ENCODE measurements around the gene SLC6A6.

Gene SLC6A6

DNA sequence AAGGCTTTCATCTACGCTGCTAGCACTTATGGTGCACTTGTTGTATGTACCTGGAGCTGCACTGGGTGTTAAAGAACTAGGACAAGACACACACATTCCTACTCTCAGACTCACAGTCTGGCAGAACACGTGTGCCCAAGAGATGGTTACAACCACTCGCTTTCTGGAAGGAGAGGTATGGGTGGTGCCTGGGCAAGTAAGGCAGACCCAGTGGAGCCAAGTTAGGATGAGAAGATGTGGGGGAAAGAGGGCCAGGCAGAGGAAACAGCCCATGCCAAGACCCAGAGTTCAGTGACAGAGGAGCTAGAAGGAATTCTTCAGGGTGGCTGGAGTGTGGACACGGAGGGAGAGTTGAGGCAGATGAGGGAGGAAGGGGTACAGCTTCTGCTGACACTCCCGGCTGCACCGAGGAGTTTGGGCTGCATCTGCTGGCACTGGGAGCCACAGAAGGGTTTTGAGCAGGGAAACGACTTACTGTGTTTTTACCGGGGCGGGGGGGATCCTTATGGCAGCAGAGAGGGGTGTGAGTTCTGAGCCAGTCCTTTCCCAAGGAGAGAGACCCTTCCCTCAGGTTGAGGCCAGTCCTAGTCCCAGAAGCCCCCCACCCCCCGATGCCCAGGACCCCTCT is 78.7 kb downstream of the SLC6A6 start:
- no peaks in the 10 kb centered on the region for H3K4me1 ChIP-seq (ENCODE audit: control insufficient read depth, insufficient read depth, low read length)
- H3K9me3 ChIP-seq (ENCODE audit: control insufficient read depth, insufficient read depth, low read length) = no peaks in the 10 kb centered on the region
- H3K27me3 ChIP-seq (ENCODE audit: control insufficient read depth, insufficient read depth, low read length) = no peaks in the 10 kb centered on the region
- no peak overlapping the region for H3K9ac ChIP-seq (ENCODE audit: low read depth, low read length)
- no peak overlapping the region for H3K4me3 ChIP-seq (ENCODE audit: low read depth, low read length)
- peaks cover 48% of the 10 kb centered on the region for H3K36me3 ChIP-seq (ENCODE audit: control insufficient read depth, insufficient read depth, low read length)

DNA sequence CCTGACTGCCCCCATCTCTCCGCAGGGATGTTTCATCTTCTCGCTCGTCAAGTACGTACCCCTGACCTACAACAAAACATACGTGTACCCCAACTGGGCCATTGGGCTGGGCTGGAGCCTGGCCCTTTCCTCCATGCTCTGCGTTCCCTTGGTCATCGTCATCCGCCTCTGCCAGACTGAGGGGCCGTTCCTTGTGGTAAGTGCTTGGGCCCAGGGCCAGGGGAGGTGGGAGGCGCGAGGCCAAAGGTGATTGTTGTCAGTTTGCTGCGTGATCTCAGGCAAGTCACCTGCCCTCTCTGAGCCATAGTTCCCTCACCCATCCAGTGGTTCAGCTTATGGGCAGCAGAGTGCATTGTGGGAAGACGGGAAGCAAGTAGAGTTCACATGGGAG is 79.2 kb downstream of the SLC6A6 start:
- H3K9me3 ChIP-seq (ENCODE audit: control insufficient read depth, insufficient read depth, low read length) = no peaks in the 10 kb centered on the region
- H3K9ac ChIP-seq (ENCODE audit: low read depth, low read length) = no peak overlapping the region
- no peaks in the 10 kb centered on the region for H3K27me3 ChIP-seq (ENCODE audit: control insufficient read depth, insufficient read depth, low read length)
- H3K36me3 ChIP-seq (ENCODE audit: control insufficient read depth, insufficient read depth, low read length) = peaks cover 48% of the 10 kb centered on the region
- no peaks in the 10 kb centered on the region for H3K4me1 ChIP-seq (ENCODE audit: control insufficient read depth, insufficient read depth, low read length)
- H3K4me3 ChIP-seq (ENCODE audit: low read depth, low read length) = no peak overlapping the region

DNA sequence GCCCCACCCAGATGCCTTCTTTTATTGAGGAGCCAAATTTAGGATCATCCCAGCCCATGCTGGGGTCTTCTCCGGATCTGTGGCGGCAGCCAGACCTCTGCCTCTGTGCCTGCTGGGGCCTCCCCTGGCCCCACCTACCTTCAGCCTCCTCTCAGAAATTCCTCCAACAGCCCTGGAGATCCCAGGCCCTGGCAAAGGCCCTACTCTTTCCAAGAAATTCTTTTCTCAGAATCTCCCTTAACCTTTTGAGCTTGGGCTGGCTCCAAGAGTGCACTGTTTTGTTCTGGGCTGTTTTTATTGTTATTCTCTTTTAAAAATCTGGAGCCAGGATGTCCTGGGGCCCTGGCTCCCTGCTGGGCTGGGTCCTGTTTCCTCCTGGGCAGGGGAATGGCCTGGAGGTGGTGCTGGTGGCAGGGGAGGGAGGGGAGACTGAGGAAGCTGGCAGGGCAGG is 79.9 kb downstream of the SLC6A6 start:
- no peak overlapping the region for H3K4me3 ChIP-seq (ENCODE audit: low read depth, low read length)
- H3K27me3 ChIP-seq (ENCODE audit: control insufficient read depth, insufficient read depth, low read length) = no peaks in the 10 kb centered on the region
- H3K9ac ChIP-seq (ENCODE audit: low read depth, low read length) = no peak overlapping the region
- peaks cover 45% of the 10 kb centered on the region for H3K36me3 ChIP-seq (ENCODE audit: control insufficient read depth, insufficient read depth, low read length)
- no peaks in the 10 kb centered on the region for H3K4me1 ChIP-seq (ENCODE audit: control insufficient read depth, insufficient read depth, low read length)
- H3K9me3 ChIP-seq (ENCODE audit: control insufficient read depth, insufficient read depth, low read length) = no peaks in the 10 kb centered on the region

DNA sequence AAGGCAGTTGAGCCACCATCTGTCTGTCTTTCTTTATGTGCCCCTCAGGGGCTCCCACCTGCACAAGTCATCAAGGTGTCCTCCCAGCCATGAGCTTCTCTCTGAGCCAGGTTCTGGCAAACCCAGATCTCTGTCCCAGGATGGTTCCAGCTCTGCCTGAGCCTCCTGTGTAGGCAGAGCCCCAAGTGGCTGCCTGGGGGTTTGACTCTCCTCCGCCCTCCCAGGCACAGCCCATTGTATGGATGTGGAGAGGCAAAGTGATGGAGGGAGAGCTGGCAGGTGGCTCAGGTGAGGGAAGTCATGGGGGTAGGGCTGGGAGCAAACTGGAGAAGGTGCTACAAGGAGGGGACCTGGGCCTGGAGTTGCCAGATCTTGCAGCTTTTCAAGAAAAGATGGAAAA is 80.9 kb downstream of the SLC6A6 start:
- Histone ChIP-seq H3K36me3 (ENCODE audit: control insufficient read depth, insufficient read depth, low read length) (peaks cover 38% of the 10 kb centered on the region), H3K9me3 (ENCODE audit: control insufficient read depth, insufficient read depth, low read length) (no peaks in the 10 kb centered on the region), H3K27me3 (ENCODE audit: control insufficient read depth, insufficient read depth, low read length) (no peaks in the 10 kb centered on the region), H3K9ac (ENCODE audit: low read depth, low read length) (no peak overlapping the region), H3K4me3 (ENCODE audit: low read depth, low read length) (no peak overlapping the region), H3K4me1 (ENCODE audit: control insufficient read depth, insufficient read depth, low read length) (no peaks in the 10 kb centered on the region)

DNA sequence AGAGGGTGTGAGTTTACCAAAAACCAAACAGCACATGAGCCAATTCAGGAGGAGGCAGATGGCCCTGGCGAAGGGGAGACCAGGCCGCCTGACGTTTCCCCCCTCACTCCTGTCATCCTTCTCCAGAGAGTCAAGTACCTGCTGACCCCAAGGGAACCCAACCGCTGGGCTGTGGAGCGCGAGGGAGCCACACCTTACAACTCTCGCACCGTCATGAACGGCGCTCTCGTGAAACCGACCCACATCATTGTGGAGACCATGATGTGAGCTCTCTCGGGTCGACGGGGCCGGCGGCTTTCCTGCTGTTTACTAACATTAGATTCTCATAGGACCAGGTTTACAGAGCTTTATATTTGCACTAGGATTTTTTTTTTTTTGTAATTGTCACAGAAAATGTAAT is 82.3 kb downstream of the SLC6A6 start:
- H3K36me3 ChIP-seq (ENCODE audit: control insufficient read depth, insufficient read depth, low read length) = peaks cover 34% of the 10 kb centered on the region
- no peaks in the 10 kb centered on the region for H3K27me3 ChIP-seq (ENCODE audit: control insufficient read depth, insufficient read depth, low read length)

DNA sequence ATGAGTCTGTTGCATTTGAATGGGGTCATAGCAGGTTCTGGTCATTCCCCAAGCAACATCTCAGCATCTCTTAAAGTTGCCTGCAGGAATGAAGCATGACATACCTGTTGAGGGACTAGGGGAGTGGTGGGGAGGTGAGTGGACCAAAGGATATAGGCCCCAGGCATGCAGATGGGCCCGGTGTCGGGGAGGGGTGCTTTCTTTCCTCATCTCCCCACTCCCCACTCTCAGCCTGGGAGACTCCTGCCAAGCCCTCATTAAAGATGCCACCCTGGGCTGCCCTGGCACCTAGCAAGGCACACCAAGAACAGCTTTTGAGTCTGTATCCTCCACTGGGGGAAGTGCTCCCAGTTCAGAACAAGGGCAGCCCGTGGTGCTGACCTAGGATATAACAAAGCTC is 83.6 kb downstream of the SLC6A6 start:
- no peaks in the 10 kb centered on the region for H3K4me1 ChIP-seq (ENCODE audit: control insufficient read depth, insufficient read depth, low read length)
- H3K27me3 ChIP-seq (ENCODE audit: control insufficient read depth, insufficient read depth, low read length) = no peaks in the 10 kb centered on the region
- no peak overlapping the region for H3K9ac ChIP-seq (ENCODE audit: low read depth, low read length)
- no peaks in the 10 kb centered on the region for H3K9me3 ChIP-seq (ENCODE audit: control insufficient read depth, insufficient read depth, low read length)
- no peak overlapping the region for H3K4me3 ChIP-seq (ENCODE audit: low read depth, low read length)
- peaks cover 27% of the 10 kb centered on the region for H3K36me3 ChIP-seq (ENCODE audit: control insufficient read depth, insufficient read depth, low read length)

More for the DNA sequence above, 82.3 kb downstream of the SLC6A6 start:
- Histone ChIP-seq H3K9me3 (ENCODE audit: control insufficient read depth, insufficient read depth, low read length) (no peaks in the 10 kb centered on the region), H3K9ac (ENCODE audit: low read depth, low read length) (no peak overlapping the region), H3K4me3 (ENCODE audit: low read depth, low read length) (no peak overlapping the region), H3K4me1 (ENCODE audit: control insufficient read depth, insufficient read depth, low read length) (no peaks in the 10 kb centered on the region)

DNA sequence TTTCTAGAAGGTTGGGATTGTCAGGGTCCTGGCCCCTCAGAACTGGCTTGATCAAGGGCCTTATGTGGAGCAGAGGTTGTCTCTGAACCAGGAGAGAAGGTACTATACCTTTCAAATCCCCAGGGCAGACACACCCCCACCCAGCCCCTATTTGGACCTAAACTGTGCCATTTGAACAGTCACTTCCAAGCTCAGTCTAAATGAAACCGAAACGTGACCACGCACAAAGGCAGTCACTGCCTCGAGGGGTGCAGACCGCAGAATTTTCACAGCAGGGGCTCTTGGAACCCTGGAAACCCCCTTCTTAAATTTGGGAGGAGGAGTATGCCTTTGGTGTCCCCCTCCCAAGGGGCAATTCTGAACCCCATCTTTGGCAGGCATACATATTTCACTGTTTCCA is 84.1 kb downstream of the SLC6A6 start:
- Histone ChIP-seq H3K9ac (ENCODE audit: low read depth, low read length) (no peak overlapping the region), H3K27me3 (ENCODE audit: control insufficient read depth, insufficient read depth, low read length) (no peaks in the 10 kb centered on the region), H3K36me3 (ENCODE audit: control insufficient read depth, insufficient read depth, low read length) (peaks cover 24% of the 10 kb centered on the region), H3K4me3 (ENCODE audit: low read depth, low read length) (no peak overlapping the region), H3K9me3 (ENCODE audit: control insufficient read depth, insufficient read depth, low read length) (no peaks in the 10 kb centered on the region), H3K4me1 (ENCODE audit: control insufficient read depth, insufficient read depth, low read length) (no peaks in the 10 kb centered on the region)

DNA sequence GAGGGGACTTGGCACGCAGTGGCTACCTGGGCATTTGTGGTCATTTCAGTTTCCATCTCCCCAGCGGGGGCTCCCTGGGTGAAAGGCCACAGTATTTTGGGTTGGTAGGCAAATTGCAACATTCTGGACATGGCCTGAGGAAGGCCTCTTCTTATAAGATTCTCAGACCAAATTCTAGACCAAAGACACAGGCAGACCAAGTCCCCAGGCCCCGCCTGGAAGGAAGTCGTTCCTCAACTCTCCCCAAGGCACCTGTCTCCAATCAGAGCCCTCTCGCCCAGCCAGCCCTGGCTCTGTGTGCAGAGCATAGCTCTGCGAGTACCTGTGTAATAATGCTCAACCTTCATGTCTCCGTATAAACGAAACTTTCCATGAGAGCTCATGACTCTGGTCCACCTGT is 84.7 kb downstream of the SLC6A6 start:
- H3K9ac ChIP-seq (ENCODE audit: low read depth, low read length) = no peak overlapping the region
- no peaks in the 10 kb centered on the region for H3K9me3 ChIP-seq (ENCODE audit: control insufficient read depth, insufficient read depth, low read length)
- H3K4me3 ChIP-seq (ENCODE audit: low read depth, low read length) = no peak overlapping the region
- H3K36me3 ChIP-seq (ENCODE audit: control insufficient read depth, insufficient read depth, low read length) = peaks cover 18% of the 10 kb centered on the region
- no peaks in the 10 kb centered on the region for H3K4me1 ChIP-seq (ENCODE audit: control insufficient read depth, insufficient read depth, low read length)
- H3K27me3 ChIP-seq (ENCODE audit: control insufficient read depth, insufficient read depth, low read length) = no peaks in the 10 kb centered on the region

DNA sequence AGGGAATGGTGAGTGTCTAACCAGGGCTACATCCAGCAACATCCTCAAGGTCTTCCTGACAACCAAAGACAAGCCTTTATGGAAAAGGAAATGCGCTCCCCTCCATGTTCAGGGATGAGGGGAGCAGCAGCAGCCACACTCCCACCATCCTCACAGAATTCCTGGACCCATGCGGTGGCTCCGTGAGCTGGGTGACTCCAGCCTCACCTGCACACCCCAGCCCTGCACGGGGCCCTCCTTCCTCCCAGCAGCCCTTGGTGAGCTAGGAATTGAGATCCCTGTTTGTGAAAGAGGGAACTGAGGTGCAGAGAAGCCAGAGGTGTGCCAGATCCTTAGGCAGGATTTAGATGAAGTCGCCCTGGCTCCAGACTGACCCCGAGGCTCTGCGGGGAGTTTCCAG is 85.4 kb downstream of the SLC6A6 start:
- H3K9me3 ChIP-seq (ENCODE audit: control insufficient read depth, insufficient read depth, low read length) = no peaks in the 10 kb centered on the region
- no peak overlapping the region for H3K4me3 ChIP-seq (ENCODE audit: low read depth, low read length)
- peaks cover 14% of the 10 kb centered on the region for H3K36me3 ChIP-seq (ENCODE audit: control insufficient read depth, insufficient read depth, low read length)
- H3K4me1 ChIP-seq (ENCODE audit: control insufficient read depth, insufficient read depth, low read length) = no peaks in the 10 kb centered on the region
- H3K9ac ChIP-seq (ENCODE audit: low read depth, low read length) = no peak overlapping the region
- no peaks in the 10 kb centered on the region for H3K27me3 ChIP-seq (ENCODE audit: control insufficient read depth, insufficient read depth, low read length)

DNA sequence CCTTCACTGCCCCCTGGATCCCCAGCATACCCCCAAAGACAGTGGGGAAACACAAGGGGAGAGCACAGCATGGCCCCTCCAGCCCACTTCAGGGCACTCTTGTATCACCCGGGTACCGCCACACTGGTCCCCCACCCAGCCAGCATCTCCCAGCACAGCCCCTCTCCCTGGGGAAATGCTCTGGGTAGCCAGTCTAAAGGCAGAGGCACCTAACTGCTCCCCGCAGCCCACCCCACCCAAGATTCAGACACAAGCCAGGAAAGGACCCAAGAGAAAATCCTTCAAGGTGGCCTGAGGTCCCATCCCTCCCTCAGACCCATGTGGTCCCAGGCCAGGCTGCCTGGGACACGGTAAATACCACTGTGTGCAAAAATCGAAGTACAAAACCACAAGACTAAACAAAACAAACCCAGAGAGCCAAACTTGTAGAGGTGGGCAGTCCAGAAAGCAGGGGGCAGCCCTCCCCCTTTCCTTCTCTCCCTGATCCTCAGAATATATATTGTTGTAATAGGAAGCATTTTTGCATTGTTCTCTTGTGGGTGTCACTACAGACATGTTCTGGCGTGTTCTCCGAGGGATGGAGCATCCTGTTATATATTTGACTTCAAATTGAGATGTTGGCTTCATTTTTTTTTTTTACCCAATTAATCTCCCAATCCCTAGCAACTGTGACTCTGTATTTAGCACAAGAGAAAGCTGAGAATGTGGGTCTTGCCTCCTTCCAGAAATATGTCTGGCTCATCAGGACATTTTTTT is 86.1 kb downstream of the SLC6A6 start:
- Histone ChIP-seq H3K4me3 (ENCODE audit: low read depth, low read length) (no peak overlapping the region), H3K9ac (ENCODE audit: low read depth, low read length) (no peak overlapping the region), H3K36me3 (ENCODE audit: control insufficient read depth, insufficient read depth, low read length) (peaks cover 12% of the 10 kb centered on the region), H3K9me3 (ENCODE audit: control insufficient read depth, insufficient read depth, low read length) (no peaks in the 10 kb centered on the region), H3K27me3 (ENCODE audit: control insufficient read depth, insufficient read depth, low read length) (no peaks in the 10 kb centered on the region), H3K4me1 (ENCODE audit: control insufficient read depth, insufficient read depth, low read length) (no peaks in the 10 kb centered on the region)

DNA sequence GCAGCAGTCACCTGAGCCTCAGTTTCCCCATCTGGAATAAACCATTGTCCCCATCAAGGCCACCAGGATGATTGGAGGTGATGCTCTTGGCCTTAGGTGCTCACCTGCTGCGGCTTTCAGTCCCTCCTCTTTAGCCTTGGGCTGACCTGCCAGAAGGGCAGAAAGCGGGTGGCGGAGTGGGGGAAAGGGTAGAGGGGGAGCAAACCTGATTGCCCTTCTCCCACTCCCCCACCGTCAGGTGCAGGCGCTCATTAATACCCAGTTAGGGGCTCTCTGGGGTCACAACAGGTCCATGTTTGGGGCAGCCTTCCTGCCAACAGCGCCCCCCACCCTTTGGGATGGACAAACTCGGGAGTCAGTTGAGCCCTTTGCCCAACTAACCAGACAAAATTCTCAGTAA is 87.2 kb downstream of the SLC6A6 start:
- Histone ChIP-seq H3K9me3 (ENCODE audit: control insufficient read depth, insufficient read depth, low read length) (no peaks in the 10 kb centered on the region), H3K36me3 (ENCODE audit: control insufficient read depth, insufficient read depth, low read length) (peaks cover 12% of the 10 kb centered on the region), H3K4me3 (ENCODE audit: low read depth, low read length) (no peak overlapping the region), H3K27me3 (ENCODE audit: control insufficient read depth, insufficient read depth, low read length) (no peaks in the 10 kb centered on the region), H3K4me1 (ENCODE audit: control insufficient read depth, insufficient read depth, low read length) (no peaks in the 10 kb centered on the region), H3K9ac (ENCODE audit: low read depth, low read length) (no peak overlapping the region)

DNA sequence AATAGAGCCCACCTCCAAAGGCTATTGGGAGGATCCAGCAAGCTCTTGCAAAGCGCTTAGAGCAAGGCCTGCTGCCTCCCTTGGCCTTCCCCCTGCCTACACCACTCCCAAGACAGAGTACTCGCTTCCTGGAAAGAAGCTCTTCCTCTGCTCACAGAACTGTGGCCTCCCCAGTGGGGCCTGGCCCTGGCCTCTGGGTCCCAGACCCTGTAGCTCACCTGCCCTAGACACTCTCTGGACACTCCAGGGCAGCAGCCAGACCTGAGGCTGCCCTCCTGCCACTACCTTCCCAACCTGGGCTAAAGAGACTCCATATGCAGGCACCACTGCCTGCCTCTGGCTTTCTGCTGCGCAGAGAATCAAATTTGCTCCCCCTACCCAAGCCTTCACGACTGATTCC is 87.8 kb downstream of the SLC6A6 start:
- no peaks in the 10 kb centered on the region for H3K27me3 ChIP-seq (ENCODE audit: control insufficient read depth, insufficient read depth, low read length)
- H3K36me3 ChIP-seq (ENCODE audit: control insufficient read depth, insufficient read depth, low read length) = peaks cover 12% of the 10 kb centered on the region
- no peaks in the 10 kb centered on the region for H3K4me1 ChIP-seq (ENCODE audit: control insufficient read depth, insufficient read depth, low read length)
- H3K4me3 ChIP-seq (ENCODE audit: low read depth, low read length) = no peak overlapping the region
- no peak overlapping the region for H3K9ac ChIP-seq (ENCODE audit: low read depth, low read length)
- H3K9me3 ChIP-seq (ENCODE audit: control insufficient read depth, insufficient read depth, low read length) = no peaks in the 10 kb centered on the region

Measured in iPS-15b (cell line).